GM19438 (cell line): ENCODE results near the gene FAM90A26.
"Not testable (repeated sequence)": the region's sequence is repeated elsewhere in the genome, so short reads cannot be mapped to it uniquely, and the experiment has no call there.

Source experiments
- ATAC-seq: cut with Tn5 transposase; IDR thresholded peaks from one replicate; pipeline ENCODE4 v1.9.1; 2021; ENCODE audit warnings: low read depth; ENCODE audit not compliant: unreplicated experiment

The FAM90A26 gene, protein sequence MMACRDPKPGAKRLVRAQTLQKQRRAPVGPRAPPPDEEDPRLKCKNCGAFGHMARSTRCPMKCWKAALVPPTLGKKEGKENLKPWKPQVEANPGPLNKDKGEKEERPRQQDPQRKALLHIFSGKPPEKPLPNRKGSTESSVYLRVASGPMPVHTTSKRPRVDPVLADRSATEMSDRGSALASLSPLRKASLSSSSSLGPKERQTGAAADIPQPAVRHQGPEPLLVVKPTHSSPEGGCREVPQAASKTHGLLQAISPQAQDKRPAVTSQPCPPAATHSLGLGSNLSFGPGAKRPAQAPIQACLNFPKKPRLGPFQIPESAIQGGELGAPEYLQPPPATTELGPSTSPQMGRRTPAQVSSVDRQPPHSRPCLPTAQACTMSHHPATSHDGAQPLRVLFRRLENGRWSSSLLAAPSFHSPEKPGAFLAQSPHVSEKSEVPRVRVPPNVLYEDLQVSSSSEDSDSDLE

DNA sequence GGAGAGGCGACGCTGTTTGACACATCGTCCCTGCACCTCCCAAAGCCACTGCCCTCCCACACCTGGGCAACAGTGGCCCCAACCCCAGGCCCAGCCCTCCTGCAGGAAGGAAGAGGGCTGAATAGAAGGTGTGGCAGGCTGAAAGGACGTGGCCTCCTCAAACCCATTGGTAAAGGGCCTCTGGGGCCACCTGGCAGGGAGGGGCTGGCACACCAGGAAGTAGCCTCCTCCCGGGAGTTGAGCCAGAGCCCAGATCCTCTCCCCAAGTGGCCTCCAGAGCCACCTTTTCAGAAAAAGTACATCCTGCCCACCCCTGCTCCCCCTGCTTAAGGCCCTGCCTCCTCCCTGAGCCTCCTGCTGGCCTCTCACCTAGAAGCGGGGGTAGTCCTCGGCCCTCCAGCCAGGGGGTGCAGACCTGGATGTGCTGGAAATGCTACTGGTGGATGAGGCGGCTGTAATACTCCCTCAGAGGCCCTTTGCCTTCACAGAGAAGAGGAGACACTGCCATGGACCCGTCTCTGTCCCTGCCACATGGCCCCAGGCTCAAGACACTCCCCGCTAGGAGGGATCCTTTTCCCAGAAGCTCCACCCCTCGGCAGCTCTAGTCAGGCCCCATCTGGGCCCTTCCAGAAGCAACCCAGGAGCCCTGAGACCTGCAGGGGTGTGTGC, at the start of gene FAM90A26:
FAM90A26 (plus strand) TSS at position 619 of the 669 bp plus-strand sequence. CDS start 2,764 bp downstream, outside the sequence.
- ATAC-seq = not testable (repeated sequence)

DNA sequence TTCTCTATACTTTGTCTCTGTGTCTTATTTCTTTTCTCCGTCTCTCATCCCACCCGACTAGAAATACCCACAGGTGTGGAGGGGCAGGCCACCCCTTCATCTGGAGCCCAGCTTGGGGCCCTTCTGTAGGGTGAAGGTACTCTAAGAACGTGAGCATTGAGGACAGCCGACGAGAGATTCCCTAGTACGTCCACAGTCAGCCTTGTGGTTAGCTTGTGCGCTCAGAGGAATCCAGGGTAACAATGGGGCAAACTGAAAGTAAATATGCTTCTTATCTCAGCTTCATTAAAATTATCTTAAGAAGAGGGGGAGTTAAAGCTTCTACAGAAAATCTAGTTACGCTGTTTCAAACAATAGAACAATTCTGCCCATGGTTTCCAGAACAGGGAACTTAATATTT, 47.5 kb upstream of the FAM90A26 start:
- ATAC-seq = not testable (repeated sequence)

DNA sequence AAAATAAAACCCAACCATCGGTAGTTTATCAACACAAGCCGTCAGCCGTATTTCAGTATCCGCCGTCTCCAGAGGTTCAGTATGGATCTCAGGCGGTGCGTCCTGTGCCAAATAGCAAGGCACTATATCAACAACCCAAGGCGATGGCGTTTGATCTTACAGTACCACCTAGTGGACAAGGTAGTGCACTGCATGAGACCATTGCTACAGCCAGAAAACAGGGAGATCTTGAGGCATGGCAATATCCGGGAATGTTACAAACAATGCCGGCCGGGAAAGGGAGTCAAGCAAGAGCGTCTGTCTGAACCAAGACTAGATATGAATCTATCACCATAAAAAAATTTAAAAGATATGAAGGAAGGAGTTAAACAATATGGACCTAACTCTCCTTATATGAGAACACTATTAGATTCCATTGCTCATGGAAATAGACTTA, 46.6 kb upstream of the FAM90A26 start:
- not testable (repeated sequence) for ATAC-seq

DNA sequence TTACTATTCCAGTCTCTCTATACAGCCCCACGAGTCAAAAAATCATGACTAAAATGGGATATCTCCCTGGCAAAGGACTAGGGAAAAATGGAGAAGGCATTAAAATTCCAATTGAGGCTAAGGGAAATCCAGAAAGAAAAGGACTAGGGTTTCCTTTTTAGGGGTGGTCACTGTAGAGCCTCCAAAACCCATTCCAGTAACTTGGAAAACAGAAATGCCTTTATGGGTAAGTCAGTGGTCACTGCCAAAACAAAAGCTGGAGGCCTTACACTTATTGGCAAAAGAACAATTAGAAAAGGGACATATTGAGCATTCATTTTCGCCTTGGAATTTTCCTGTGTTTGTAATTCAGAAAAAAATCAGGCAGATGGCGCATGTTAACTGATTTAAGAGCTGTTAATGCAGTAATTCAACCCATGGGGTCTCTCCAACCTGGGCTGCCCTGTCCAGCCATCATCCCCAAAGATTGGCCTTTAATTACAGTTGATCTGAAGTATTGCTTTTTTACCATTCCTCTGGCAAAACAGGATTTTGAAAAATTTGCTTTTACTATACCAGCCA, 44.5 kb upstream of the FAM90A26 start:
- ATAC-seq = not testable (repeated sequence)

DNA sequence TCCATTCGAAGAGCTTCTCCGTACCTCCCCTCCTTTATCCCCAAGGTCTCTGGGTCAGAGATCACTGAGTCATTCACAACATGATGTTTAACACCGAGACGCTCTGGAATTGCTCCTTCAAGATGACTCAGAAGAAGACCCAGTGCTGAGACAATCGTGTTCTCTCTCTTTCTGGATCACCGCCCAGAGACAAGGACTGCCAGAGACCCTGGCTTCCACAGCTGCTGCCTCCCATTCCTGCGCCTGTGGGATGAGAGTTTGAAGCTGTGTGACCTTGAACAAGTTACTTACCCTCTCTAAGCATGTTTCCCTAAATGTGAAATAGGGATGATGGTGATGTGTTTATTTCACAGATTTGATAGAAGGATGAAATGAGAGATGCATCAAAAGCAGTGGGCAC, 38.8 kb upstream of the FAM90A26 start:
- ATAC-seq = not testable (repeated sequence)

DNA sequence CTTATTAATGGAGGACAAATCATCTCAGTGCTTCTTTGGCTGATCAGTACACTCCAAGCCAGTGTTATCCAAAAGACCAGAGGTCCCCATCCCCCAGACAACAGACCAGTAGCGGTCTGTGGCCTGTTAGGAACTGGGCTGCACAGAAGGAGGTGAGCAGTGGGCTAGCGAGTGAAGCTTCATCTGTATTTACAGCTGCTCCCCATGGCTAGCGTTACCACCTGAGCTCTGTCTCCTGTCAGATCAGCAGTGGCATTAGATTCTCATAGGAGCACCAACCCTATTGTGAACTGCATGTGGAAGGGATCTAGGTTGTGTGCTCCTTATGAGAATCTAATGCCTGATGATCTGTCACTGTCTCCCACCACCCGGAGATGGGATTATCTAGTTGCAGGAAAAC, 37.4 kb upstream of the FAM90A26 start:
- not testable (repeated sequence) for ATAC-seq

DNA sequence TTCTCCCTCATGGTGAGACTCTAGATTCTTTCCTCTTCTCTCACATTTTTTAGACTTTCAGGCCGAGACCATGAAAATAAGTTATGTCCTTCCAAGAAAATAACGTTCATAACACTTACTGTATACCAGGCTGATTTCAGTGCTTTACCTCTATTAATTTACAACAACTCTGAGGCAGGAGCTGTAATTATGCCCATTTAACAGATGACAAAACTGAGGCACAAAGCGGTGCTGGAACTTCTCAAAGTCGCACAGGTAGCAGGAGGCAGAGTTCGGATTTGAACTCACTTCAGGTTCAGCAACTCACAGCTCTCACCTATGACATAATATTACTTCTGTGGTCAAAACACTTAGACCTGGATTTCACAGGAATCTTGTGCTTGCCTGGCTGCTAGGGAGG, 36.2 kb upstream of the FAM90A26 start:
- not testable (repeated sequence) for ATAC-seq

DNA sequence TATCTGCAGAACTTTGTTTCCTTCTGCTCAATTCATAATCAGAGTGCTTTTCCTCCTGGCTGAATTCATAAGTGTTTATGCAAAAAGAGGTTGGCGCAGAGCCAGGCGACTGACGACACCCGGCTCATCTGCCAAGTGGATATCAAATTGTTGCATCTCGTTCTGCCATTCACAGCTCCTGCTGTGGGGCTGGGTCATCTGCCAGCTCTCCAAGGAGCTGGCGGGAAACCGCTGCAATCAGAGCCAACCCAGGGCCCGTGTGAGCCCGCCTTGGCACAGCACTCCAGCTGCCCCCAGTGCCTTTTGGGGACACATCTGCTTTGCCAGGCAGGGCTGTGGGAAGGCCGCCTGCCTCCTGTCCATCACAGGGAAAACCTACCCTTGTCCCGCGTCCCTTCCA, 35.7 kb upstream of the FAM90A26 start:
- not testable (repeated sequence) for ATAC-seq

DNA sequence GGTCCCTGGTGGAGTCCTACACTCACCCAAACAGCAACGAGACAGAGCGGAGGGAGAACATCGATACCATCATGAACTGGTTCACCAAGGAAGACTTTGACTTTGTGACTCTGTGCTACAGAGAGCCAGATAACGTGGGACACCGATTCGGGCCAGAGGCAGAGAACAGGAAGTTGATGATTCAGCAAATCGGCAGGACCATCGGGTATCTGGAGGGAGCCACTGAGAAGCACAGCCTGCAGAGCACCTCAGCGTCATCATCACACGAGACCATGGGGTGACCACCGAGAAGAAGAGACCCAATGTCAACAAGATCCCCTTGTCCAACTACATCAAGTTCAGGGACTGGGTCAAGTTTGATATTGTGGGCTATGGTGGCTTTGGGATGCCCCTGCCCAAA, 29.2 kb upstream of the FAM90A26 start:
- ATAC-seq = not testable (repeated sequence)

DNA sequence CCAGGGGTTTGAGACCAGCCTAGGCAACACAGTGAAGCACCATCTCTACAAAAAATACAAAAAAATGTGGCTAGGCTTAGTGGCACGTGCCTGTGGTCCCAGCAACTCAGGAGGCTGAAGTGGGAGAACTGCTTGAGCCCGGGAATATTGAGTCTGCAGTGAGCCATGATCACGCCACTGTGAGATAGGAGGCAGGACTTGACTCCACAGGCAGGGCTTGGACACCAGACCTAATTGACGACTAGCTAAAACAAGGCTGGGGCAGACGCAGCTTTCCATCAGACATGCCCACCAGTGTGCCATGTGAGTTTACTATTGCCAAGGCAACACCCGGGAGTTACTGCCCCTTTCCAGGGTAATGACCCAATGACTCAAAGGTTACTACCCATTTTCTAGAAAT, 27.4 kb upstream of the FAM90A26 start:
- not testable (repeated sequence) for ATAC-seq

DNA sequence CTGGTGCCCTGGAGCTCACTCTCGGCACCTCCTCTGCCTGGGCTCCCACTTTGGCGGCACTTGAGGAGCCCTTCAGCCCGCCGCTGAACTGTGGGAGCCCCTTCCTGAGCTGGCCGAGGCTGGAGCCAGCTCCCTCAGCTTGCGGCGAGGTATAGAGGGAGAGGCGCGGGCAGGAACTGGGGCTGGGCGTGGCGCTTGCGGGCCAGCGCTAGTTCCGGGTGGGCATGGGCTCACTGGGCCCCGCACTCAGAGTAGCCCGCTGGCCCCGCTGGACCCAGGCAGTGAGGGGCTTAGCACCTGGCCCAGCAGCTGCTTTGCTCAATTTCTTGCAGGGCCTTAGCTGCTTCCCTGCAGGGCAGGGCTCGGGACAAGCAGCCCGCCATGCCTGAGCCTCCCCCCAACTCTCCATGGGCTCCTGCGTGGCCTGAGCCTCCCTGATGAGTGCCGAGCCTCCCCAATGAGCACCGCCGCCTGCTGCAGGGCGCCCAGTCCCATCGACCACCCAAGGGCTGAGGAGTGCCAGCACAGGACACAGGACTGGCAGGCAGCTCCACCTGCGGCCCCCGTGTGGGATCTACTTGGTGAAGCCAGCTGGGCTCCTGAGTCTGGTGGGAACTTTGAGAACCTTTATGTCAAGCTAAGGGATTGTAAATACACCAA, 26.7 kb upstream of the FAM90A26 start:
- ATAC-seq = no peak

DNA sequence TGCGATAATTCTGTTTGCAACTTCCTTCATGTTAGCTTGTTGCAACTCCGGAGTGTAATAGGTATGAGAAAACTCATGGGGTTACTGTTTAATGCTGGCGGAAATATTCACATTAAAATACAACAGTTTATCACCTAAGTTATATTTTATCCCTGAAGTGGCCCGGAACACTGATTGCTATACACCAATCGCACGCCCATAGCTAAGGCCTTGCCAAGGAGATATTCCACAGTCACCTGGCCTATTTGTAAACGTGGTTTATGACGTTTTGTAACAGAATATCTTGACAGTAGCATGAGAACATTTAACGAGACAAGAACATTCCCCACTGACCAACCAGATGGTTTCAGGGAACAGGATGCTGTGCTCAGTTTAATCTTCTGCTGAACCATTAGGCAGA, 23.2 kb upstream of the FAM90A26 start:
- ATAC-seq = no peak

DNA sequence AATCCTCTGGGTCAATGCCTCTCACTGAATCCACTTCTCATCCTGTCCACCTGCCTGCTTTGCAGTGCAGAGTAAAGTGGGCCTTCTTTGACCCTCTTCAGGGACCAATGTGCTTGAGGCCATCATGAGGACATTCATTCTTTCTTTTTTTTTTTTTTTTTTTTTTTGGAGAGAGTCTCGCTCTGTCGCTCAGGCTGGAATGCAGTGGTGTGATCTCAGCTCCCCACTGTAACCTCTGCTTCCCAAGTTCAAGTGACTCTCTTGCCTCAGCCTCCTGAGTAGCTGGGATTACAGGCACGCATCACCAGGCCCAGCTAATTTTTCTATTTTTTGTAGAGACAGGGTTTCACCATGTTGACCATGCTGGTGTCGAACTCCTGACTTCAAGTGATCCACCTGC, 22.8 kb upstream of the FAM90A26 start:
- ATAC-seq = not testable (repeated sequence)

DNA sequence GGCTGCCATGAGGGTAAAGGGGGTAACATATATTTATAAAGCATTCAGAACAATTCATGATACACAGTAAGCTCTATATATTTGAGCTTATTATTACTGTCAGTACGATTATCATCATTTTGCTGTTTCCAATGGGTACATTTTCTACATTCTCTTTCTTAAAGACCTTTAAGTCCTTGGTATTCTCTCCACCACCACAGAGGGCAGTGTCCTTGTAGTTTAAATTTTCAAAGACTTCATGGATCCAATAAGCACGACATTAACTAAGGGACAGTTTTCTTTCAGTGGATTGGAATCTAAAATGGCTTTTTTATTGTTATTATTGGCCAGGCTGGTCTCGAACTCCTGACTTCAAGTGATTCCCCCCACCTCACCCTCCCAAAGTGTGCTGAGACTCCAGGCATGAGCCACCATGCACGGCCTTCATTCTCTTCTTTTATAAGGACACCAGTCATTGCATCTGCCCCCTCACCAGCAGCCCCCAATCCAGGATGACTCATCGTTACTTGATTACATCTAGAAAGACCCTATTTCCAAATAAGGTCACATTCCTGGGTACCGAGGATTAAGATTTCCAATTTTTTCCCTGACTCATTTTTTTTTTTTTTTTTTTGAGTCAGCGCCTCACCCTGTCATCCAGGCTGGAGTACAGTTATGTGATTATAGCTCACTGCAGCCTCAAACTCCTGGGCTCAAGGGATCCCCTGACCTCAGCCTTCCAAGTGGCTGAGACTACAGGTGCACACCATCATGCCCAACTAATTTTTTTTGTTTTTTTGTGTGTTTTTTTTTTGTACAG, 21.4 kb upstream of the FAM90A26 start:
- ATAC-seq = not testable (repeated sequence)

DNA sequence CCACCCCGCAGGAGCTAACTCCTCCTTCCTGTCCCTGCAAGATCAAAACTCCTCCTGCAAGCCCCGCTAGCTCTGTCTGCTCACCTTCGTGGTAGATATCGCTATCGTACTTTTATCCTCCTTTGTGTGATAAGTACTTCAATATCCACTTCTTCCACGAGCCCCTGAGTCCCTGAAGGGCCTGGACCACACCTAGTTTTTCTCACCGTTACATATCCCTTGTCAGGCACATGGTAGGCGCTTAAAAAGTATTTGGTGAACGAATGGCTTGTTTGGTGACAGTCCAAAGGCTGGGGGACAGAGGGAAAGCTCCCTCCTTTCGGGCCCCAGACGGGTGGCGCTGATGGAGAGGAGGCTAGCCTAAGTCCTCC, 18.4 kb upstream of the FAM90A26 start:
- not testable (repeated sequence) for ATAC-seq

DNA sequence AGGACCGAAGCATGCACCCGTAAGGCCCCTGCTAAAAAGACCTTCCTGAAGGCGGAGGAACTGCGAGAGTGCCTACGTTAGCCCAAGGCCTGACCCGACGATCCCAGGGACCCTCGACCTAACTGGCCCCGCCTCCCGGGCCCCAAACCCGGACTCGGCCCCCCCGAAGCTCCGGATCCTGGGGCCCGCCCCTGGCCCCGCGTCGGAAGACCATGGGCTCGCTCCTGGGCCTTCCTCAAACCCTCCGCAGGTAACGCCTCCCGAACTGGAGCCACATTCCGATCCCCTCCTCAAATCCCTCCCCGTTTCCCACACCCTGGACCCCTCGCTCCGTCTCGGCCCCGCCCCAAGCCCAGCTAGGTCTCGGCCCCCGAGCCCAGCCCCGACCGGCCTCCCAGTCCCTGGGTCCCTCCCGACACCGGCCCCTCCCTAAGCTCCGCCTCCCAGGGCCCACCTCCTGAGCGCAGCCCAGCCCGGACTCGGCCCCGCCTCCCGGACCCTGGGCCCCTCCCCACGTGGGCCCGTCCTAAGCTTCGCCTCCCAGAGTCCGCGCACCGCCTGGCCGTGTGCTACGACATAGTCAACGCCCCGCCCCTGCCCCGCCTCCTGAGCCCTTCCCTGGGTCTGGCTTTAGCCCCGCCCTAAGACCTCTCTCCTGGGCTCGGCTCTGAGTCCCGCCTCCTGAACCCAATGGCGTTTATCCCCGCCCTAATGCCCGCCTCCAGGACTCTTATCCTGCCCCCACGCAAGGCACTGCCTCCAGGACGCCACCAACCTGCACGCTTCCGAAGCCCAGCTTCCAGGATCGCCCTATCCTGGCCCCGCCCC, 17.8 kb upstream of the FAM90A26 start:
- peak; percentile 77 for ATAC-seq

DNA sequence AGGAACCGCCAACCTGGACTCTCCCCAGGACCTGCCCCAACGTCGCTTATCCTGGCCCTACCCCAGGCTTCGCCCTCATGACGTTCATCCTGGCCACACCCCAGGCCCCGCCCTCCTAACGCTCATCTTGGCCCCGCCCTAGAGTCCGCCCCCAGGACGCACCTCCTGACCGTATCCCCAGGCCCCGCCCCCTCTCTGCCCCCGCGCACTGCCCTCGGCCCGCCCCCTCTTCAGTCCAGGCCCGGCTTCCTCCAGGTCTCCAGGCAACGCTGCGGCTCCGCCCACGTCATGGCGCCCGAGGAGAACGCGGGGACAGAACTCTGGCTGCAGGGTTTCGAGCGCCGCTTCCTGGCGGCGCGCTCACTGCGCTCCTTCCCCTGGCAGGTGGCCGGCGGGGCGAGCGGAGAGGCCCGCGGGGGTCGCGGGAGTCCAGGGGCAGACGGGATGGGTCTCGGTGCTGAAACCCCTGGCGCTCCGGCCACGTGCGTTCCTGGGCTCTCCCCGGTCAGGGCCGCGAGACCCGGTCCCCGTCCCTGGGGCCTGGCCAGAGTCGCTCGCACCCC, 17.1 kb upstream of the FAM90A26 start:
- peak; percentile 100 for ATAC-seq

DNA sequence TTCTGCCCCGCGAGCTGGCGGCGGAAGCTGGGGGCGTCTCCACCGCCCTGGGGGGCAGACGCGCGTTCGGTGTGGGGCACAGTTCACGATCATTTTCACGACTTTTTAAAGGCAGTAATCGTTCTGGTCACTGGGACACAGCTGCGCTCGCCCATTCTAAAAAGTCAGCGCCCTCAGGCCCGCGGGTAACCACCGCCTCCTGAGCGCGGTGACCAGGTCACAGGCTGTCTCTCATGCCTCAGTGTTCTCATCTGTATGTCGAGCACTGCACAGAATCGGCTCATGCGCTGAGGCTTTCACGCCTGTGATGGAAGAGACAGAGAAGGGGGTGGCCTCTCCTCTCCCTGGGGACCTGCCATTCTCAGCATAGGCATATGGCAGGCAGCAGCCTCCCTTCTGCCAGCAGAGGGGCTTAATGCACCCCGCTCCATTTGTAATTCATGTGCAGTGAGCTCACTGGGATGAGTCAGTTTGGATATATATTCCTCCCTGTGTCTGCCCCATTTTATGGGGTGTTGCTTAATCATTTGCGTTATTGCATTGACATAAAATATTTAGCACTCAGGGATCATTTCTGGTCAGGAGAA, 16.5 kb upstream of the FAM90A26 start:
- not testable (repeated sequence) for ATAC-seq
